Thyroid gland (tissue), 4 donors: ENCODE results near the gene RNF34.

ENCODE experiments used
- POLR2A ChIP-seq, 2 donors: fragments of 450-650 bp; IDR thresholded peaks; one replicate each; pipeline ENCODE4 v1.6.1; 2017; ENCODE audit warnings: antibody characterized with exemption in 2 of 2, mild to moderate bottlenecking in 2 of 2, moderate library complexity in 1 of 2
- TF ChIP-seq, protein P1 (sequence below), 6 experiments: fragments of 200-600 bp in 3 of 6; fragments of 450-650 bp in 3 of 6; sonication (generic) in 3 of 6; IDR thresholded peaks; one replicate each; pipeline ENCODE4 v1.5.1; 2016 to 2019; ENCODE audit warnings: antibody characterized with exemption in 6 of 6, mild to moderate bottlenecking in 2 of 6, inconsistent platforms in 1 of 6, moderate library complexity in 1 of 6

- TF ChIP-seq POLR2A (IDR thresholded peaks at IDR 0.05): no peak
- TF ChIP-seq, protein P1, sequence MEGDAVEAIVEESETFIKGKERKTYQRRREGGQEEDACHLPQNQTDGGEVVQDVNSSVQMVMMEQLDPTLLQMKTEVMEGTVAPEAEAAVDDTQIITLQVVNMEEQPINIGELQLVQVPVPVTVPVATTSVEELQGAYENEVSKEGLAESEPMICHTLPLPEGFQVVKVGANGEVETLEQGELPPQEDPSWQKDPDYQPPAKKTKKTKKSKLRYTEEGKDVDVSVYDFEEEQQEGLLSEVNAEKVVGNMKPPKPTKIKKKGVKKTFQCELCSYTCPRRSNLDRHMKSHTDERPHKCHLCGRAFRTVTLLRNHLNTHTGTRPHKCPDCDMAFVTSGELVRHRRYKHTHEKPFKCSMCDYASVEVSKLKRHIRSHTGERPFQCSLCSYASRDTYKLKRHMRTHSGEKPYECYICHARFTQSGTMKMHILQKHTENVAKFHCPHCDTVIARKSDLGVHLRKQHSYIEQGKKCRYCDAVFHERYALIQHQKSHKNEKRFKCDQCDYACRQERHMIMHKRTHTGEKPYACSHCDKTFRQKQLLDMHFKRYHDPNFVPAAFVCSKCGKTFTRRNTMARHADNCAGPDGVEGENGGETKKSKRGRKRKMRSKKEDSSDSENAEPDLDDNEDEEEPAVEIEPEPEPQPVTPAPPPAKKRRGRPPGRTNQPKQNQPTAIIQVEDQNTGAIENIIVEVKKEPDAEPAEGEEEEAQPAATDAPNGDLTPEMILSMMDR (IDR thresholded peaks at IDR 0.05): no peak
Measured at GRCh38 chr12:121398355-121398754, 1.6 kb upstream of the RNF34 start.
